IPS-18c (cell line): ENCODE results near the gene RNPEPL1.
"Not testable (repeated sequence)": the region's sequence is repeated elsewhere in the genome, so short reads cannot be mapped to it uniquely, and the experiment has no call there.

Experiments
- H3K4me3 ChIP-seq: 2 replicates; pipeline ENCODE4 v1.7.0; 2013; ENCODE audit warnings: low read depth, mild to moderate bottlenecking, low read length, moderate library complexity; ENCODE audit not compliant: insufficient read depth
- H3K9me3 ChIP-seq: one replicate; pipeline ENCODE4 v1.6.1; 2013; ENCODE audit warnings: mild to moderate bottlenecking, low read length, moderate library complexity; ENCODE audit not compliant: control insufficient read depth, insufficient read depth

Gene RNPEPL1

DNA sequence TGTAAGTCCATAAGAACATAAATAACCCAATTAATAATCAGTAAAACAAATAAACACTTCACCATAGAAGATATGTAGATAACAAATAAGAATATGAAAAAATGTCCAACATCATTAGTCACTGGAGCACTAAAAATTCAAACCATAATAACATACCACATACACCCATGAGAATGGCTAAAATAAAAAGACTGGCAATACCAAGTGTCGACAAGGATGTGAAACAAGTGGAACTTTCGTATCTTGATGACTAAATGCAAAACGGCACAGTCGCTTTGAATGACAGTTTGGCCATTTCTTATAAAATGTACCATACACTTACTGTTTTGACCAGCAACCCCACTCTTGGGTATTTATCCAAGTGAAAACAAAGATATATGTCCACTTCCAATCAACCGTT is 37.2 kb upstream of the RNPEPL1 start:
- Histone ChIP-seq H3K4me3 (no peak overlapping the region), H3K9me3 (peaks cover 3% of the 10 kb centered on the region)

DNA sequence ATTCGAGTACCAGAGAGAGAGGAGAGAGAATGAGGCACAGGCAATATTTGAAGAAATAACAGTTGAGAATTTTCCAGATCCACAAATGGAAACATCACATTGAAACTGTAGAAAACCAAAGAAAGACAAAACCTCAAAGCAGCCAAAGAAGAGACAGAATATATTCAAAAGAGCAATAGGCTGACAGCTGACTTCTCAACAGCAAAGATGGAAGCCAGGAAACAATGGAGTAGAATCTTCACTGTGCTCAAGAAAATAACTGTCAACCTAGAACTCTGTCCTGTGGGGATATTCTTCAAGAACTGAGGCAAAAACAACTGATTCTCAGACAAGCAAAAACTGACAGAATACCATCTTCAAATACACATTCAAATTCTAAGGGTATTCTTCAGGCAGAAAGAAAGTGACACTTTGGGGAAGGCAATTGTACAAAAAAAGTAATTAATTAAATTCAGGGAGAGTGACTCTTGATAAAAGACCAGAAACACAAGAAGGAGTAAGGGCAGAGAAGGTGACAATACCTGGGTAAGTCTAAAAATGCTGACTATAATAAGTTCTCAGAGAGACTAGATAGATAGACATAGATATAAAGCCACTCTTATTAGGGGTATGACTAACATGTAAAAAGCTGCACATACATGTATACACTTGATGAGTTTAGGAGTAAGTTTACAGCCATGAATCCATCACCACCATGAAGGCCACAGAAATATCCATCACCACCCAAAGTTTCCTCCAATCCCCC is 36.1 kb upstream of the RNPEPL1 start:
- Histone ChIP-seq H3K9me3 (no peaks in the 10 kb centered on the region), H3K4me3 (no peak overlapping the region)

DNA sequence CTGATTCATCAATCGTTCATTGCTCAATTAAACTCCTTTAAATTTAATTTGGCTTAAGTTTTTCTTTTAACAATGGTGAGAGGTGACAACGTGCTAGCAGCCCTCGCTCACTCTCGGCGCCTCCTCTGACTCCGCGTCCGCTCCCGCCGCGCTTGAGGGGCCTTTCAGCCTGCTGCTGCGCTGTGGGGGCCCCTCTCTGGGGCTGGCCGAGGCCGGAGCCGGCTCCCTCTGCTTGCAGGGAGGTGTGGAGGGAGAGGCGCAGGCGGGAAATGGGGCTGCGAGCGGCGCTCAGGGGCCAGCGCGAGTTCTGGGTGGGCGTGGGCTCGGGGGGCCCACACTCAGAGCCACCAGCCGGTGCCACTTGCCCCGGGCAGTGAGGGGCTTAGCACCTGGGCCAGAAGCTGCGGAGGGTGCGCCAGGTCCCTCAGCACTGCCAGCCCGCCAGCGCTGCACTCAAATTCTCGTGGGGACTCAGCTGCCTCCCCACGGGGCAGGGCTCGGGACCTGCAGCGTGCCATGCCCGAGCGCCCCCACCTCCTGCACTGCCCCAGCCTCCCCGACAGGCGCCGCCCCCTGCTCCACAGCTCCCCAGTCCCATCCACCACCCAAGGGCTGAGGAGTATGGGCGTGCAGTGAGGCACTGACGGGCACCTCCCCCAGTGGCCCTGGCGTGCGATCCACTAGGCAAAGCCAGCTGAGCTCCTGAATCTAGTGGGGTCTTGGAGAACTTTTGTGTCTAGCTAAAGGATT is 30.1 kb upstream of the RNPEPL1 start:
- no peaks in the 10 kb centered on the region for H3K9me3 ChIP-seq
- no peak overlapping the region for H3K4me3 ChIP-seq

DNA sequence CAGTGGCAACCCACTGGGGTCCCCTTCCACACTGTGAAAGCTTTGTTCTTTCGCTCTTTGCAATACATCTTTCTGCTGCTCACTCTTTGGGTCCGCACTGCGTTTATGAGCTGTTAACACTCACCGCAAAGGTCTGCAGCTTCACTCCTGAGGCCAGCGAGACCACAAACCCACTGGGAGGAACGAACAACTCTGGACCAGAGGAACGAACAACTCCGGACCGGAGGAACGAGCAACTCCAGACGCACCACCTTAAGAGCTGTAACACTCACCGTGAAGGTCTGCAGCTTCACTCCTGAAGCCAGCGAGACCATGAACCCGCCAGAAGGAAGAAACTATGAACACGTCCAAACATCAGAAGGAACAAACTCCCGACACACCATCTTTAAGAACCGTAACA is 29.2 kb upstream of the RNPEPL1 start:
- not testable (repeated sequence) for H3K9me3 ChIP-seq, H3K4me3 ChIP-seq

DNA sequence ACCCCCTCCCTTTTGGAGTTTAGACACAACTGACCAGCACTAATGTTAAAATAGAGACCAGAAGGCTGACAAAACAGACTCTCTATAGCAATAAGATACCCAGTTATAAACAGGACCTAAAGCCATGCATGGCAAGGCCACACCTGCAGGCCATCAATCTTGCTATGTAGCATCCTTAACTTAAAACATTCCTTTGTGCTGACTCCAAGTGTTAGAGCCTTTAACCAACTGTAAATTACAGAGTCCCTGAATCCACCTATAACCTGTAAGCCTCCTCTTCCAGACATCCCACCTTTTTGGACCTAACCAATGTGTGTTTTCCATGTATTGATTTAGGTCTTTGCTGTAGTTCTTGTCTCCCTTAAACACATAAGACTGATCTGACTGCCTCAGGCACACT is 28.4 kb upstream of the RNPEPL1 start:
- Histone ChIP-seq H3K4me3 (no peak overlapping the region), H3K9me3 (peaks cover 2% of the 10 kb centered on the region)

DNA sequence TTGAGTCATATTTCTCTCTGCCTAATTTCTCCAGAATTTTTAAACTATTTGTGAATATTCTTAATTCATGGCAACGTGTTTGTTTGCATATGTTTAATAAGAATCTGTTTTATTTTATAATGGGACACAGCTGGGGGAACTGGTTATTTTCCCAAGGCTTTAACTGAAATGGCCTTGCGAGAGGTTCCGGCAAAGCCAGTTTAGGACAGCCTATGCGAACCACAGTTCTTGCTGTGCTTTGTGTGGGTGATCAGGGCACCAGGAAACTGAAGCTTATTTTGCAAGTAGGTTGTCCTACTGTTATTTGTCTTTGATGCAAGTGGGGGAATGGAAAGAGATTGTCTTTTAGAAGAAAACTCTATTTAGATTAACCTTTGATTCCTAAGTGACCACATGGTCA is 17.0 kb upstream of the RNPEPL1 start:
- no peak overlapping the region for H3K4me3 ChIP-seq
- H3K9me3 ChIP-seq = no peaks in the 10 kb centered on the region

DNA sequence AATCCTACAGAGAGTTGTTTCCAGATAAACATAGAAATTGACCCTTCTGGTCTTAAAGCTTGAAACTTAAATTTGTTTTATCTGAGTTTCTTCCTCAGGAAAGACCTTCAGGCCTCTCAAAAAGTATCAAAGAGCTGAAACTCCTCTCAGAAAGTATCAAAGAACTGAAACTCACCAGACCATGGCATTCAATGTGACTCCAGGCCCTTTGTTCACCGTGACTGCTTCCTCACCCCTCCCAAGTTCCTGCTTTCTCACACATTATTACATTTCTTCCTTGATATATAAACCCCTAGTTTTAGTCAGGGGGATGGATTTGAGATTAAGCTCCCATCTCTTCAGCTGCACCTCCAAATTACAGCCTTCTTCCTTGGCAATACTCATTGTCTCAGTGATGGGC is 16.5 kb upstream of the RNPEPL1 start:
- no peak overlapping the region for H3K4me3 ChIP-seq
- no peaks in the 10 kb centered on the region for H3K9me3 ChIP-seq

DNA sequence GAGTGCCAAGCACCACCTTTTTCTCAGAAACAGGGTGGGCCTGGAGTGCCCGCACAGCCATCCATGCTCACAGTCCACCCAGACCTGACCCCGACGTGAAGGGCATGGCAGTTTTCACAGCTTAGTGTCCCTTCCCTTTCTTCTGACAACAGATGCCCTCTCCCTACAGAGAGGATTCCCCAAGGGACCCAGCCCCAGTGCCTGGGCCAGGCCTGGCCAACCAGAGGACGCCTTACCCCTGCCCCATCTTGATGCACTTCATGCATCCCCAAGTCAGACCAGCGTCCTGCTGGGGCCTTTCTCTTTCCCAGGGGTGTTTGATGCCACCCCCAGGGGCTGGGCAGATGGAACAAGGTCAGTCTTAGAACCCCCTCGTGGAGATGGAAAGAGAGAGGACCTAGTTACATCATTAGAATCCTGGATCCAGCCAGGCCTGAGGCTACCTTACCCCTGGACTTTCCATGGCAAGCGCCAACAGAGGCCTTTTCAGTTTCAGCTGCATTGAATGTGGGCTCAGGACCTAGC is 14.3 kb upstream of the RNPEPL1 start:
- H3K9me3 ChIP-seq = peaks cover under 1% of the 10 kb centered on the region
- H3K4me3 ChIP-seq = no peak overlapping the region

DNA sequence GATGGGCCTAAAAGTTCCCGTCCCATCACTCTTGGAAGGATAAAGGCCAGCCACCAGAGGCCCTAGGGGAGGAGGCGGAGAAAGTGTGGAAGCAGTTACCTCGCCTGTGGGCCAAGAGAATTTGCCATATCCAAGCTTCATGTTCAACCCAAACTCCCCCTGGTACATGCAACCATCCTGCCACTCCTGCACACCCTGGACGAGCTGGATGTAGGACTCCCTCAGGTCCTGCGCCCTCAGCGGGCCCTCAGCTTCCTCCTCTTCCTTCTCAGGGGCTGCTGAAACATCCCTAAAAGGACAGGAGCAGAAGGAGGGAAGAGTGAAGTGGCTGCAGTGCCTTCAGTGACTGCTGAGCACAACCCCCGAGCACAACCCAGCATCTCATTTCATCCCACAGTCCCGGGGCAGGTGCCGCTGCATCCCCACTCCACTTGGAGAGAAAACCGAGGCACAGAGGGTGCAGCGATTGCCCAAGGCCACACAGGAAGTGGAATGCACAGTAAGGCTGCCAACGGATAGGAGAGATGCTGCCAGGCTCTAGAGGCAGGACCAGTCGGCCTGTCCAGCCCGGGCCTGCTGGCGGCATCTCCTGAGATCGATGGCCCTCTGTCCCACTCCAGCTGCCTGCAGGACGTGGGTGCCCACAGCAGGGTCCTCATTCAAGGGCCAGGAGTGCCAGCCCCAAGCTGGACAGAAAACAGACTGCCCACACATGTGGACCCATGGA is 13.4 kb upstream of the RNPEPL1 start:
- Histone ChIP-seq H3K4me3 (no peak overlapping the region), H3K9me3 (peaks cover 2% of the 10 kb centered on the region)

DNA sequence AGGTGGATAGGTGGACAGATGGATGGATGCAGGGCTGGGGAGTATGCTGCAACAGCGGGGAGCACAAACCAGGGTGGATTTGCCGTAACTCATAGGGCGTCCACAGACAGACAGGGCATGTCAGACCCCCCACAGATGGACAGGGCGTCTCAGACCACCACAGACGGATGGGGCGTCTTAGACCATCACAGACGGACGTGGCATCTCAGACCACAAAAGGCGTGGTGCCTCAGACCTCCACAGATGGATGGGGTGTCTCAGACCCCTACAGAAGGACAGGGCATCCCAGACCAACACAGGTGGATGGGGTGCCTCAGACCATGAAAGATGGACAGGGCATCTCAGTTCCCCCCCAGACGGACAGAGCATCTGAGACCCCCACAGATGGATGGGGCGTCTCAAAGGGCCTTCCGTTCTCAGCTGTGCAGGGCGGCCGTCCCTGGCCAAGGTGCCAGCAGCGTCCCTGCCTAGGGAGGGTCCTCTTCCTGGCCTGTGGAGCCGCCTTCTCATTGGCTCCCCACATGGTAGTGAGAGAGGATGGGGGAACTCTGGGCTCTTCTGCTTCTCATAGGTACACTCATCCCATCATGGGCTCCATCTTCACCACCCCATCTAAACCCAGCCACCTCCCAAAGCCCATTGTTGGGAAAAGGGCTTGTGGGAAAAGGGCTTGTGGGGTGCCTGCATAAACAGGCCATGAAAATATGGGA is 12.6 kb upstream of the RNPEPL1 start:
- Histone ChIP-seq H3K4me3 (no peak overlapping the region), H3K9me3 (peaks cover 2% of the 10 kb centered on the region)

DNA sequence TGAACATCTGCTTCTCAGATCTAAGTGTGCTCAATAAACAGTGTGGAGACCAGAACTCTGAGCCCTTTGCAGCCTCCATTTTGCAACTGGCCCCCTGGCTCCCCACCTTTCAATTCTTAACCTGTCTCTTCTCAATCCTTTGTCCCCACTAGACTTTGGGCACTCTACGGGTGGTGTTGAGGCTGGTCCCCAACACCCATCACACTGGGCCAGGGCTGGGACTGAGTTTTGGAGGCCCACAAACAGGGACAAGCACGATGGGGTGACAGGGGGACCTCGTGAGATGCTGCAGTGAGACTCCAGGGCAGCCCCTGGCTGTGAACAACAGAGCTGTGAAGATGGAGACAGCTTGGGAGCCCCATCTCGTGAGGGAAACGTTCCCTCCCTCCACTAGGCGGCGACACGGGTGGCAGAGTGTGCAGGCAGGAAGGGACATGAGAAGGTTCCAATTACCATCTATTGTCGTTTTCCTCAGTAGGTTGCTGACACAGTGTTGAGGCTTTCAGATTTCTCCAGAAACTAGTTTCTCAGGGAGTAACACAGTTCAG is 11.7 kb upstream of the RNPEPL1 start:
- Histone ChIP-seq H3K9me3 (peaks cover 2% of the 10 kb centered on the region), H3K4me3 (no peak overlapping the region)

DNA sequence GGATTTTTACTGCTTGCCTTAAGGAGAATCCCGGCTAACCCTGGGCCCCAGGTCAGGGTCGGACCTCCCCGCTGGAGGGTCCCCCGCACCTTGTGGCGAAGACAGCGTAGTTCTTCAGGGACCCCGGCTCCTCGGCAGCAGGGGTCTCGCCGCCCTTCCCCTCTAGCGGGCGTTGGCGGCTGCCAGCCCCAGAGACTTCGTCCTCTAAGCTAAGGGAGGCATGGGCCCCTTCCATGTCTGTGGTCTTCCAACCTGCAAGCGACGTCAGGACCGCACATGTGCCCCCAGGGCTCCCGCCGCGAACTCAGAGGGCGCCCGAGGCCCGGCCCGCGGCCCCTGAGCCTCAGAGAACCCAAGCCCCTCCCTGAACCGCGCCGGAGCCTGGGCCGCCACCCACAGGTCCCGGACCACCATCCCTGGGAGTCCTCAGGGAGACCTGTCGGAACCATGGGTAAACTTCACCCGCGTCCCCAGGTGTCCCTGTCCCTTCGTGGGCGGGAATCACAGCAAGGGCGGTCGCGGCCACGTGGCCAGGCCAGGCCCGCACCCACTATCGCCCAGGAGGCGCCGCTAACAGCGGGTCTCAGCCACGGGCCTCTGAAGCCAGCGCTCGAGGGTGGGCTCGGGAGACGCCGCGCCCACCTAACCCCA is 11.1 kb upstream of the RNPEPL1 start:
- H3K4me3 ChIP-seq = peak overlapping the region; percentile 36
- peaks cover 2% of the 10 kb centered on the region for H3K9me3 ChIP-seq

DNA sequence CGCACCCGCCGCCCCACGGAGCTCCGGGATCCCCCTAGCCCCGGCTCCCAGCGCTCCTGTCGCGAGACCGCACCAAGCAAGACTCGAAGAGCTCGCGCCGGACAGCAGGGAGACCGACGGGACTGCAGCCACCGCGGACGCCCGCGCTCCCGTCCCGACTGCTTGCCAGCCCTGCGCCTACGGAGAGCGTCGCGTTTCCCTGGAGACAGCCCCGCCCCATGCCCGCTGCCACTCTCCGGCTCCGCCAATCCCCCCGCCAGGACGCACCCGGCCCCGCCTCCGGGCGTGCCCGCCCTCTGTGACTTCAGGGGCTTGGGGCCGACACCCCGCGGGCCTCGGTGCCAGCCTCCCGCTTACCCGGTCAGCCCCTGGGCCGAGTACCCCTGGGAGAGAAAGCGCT is 10.5 kb upstream of the RNPEPL1 start, which contains the start of gene ANKMY1:
Gene ANKMY1 (minus strand): TSS at position 181 of the 400 bp plus-strand sequence. CDS start 653 bp downstream, outside the sequence.
- peaks cover 2% of the 10 kb centered on the region for H3K9me3 ChIP-seq
- H3K4me3 ChIP-seq = peak within 1 kb of the TSS; percentile 36

DNA sequence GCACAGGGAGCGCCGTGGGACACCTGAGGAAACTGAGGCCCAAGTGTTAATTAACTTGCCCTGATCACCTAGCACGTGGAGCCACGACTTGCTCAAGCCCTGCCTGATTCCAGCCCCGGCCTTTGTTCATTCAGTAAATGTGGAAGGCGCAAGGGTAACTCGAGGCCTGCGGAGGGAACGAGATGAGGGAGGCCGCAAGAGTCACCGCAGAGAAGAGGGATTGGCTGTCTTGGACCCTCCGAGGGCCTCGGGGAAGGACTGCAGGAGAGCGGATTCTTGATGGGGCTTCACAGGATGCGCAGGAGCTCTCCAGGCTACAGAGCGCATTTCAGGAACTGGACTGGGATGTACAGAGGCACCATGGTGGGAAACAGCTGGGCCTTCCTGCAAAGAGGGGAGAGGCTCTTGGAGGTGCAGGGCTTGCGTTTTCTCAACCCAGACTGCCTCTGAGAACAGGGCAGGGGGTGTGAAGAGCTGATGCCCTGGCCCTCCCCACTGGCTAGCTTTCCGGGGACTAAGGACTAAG is 10.0 kb upstream of the RNPEPL1 start:
- H3K9me3 ChIP-seq = peaks cover 2% of the 10 kb centered on the region
- H3K4me3 ChIP-seq = no peak overlapping the region

DNA sequence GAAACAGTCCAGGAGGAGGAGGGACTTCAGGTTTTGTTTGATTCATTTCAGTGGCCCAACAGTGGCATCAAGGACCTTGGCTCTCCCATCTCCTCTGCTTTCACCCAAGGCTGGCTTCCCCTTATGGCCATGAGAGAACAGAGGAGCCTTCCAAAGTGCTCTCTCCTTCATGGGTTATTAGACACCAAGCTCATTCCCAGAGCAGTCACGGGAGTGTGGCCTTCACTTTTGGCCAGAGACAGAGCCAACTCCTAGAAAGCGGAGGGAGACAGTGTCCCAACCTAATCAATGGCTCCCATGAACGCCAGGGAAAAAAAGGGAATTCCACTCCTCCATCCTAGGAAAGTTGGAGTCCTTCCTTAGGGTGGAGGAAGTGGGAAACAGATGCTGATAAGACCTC is 9.0 kb upstream of the RNPEPL1 start:
- Histone ChIP-seq H3K4me3 (no peak overlapping the region), H3K9me3 (peaks cover 2% of the 10 kb centered on the region)

DNA sequence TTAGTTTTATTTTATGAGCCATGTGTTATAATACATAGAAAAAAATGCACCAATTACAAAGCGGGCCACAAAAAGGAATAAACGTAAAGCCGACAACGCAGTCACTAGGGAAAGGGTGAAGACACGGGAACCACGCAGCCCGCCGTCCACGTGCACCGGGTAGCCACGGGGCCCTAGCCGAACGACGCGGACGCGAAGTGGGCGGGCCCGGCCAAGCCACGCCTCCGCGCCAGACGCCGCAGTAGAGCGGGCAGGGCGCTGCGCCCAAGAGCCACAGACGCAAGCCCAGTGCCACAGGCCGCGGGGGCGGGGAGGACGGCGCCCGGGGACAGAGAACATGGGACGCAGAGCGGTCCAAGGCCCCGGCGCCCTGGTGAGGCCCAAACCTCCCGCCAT is 8.2 kb upstream of the RNPEPL1 start, which contains the start of gene DUSP28:
Gene DUSP28 (plus strand): TSS at position 274 of the 396 bp plus-strand sequence. CDS start 328 bp downstream, outside the sequence.
- Histone ChIP-seq H3K4me3 (peak within 1 kb of the TSS; percentile 79), H3K9me3 (peaks cover 2% of the 10 kb centered on the region)
